ENCODE data around the gene MROH2A.
"Not testable (repeated sequence)": the region's sequence is repeated elsewhere in the genome, so short reads cannot be mapped to it uniquely, and the experiment has no call there.

DNA sequence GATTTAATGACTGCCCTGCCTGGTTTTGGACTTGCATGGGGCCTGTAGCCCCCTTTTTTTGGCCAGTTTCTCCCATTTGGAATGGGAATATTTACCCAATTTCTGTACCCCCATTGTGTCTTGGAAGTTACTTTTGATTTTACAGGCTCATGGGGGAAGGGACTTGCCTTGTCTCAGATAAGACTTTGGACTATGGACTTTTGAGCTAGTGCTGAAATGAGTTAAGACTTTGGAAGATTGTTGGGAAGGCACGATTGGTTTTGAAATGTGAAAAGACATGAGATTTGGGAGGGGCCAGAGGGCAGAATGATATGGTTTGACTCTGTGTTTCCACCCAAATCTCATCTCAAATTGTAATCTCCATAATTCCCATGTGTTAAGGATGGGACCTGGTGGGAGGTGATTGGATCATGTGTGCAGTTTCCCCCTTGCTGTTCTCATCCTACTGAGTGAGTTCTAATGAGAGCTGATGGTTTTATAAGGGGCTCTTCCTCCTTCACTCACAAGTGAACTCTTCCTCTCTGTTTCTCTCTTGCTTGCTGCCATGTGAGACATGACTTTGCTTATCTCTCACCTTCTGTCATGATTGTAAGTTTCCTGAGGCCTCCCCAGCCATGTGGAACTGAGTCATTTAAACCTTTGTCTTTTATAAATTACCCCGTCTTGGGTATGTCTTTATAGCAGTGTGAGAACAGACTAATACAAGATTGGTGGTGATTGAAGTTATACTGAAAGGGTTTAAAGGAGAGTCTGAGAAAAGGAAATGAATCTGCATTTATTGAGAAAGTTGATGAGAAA, 26.7 kb upstream of the MROH2A start:
- not testable (repeated sequence) for TF ChIP-seq ZNF132 (tag by site-specific recombination; IDR thresholded peaks at IDR 0.05; ENCODE audit: borderline replicate concordance); ZNF133 (tag by site-specific recombination; IDR thresholded peaks at IDR 0.05); KLF16 (tag by site-specific recombination; IDR thresholded peaks at IDR 0.05); SETDB1 (IDR thresholded peaks at IDR 0.05; ENCODE audit: insufficient read length, low read length); REPIN1 (tag by site-specific recombination; IDR thresholded peaks at IDR 0.05; ENCODE audit: low read depth); ZFP37 (tag by site-specific recombination; IDR thresholded peaks at IDR 0.05); ZNF707 (tag by site-specific recombination; IDR thresholded peaks at IDR 0.05); MYNN (tag by site-specific recombination; IDR thresholded peaks at IDR 0.05; ENCODE audit: borderline replicate concordance); ZBTB21 (tag by site-specific recombination; IDR thresholded peaks at IDR 0.05); HOXA7 (CRISPR knock-in tag; IDR thresholded peaks at IDR 0.05; ENCODE audit: borderline replicate concordance)
- TF ChIP-seq, protein P1, sequence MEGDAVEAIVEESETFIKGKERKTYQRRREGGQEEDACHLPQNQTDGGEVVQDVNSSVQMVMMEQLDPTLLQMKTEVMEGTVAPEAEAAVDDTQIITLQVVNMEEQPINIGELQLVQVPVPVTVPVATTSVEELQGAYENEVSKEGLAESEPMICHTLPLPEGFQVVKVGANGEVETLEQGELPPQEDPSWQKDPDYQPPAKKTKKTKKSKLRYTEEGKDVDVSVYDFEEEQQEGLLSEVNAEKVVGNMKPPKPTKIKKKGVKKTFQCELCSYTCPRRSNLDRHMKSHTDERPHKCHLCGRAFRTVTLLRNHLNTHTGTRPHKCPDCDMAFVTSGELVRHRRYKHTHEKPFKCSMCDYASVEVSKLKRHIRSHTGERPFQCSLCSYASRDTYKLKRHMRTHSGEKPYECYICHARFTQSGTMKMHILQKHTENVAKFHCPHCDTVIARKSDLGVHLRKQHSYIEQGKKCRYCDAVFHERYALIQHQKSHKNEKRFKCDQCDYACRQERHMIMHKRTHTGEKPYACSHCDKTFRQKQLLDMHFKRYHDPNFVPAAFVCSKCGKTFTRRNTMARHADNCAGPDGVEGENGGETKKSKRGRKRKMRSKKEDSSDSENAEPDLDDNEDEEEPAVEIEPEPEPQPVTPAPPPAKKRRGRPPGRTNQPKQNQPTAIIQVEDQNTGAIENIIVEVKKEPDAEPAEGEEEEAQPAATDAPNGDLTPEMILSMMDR (tag by site-specific recombination; IDR thresholded peaks at IDR 0.05) = not testable (repeated sequence)
- TF ChIP-seq, protein P2, sequence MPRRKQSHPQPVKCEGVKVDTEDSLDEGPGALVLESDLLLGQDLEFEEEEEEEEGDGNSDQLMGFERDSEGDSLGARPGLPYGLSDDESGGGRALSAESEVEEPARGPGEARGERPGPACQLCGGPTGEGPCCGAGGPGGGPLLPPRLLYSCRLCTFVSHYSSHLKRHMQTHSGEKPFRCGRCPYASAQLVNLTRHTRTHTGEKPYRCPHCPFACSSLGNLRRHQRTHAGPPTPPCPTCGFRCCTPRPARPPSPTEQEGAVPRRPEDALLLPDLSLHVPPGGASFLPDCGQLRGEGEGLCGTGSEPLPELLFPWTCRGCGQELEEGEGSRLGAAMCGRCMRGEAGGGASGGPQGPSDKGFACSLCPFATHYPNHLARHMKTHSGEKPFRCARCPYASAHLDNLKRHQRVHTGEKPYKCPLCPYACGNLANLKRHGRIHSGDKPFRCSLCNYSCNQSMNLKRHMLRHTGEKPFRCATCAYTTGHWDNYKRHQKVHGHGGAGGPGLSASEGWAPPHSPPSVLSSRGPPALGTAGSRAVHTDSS (tag by site-specific recombination; IDR thresholded peaks at IDR 0.05) = not testable (repeated sequence)
- TF ChIP-seq, protein P3, sequence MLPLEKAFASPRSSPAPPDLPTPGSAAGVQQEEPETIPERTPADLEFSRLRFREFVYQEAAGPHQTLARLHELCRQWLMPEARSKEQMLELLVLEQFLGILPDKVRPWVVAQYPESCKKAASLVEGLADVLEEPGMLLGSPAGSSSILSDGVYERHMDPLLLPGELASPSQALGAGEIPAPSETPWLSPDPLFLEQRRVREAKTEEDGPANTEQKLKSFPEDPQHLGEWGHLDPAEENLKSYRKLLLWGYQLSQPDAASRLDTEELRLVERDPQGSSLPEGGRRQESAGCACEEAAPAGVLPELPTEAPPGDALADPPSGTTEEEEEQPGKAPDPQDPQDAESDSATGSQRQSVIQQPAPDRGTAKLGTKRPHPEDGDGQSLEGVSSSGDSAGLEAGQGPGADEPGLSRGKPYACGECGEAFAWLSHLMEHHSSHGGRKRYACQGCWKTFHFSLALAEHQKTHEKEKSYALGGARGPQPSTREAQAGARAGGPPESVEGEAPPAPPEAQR (tag by site-specific recombination; IDR thresholded peaks at IDR 0.05) = not testable (repeated sequence)
- TF ChIP-seq, protein P4, sequence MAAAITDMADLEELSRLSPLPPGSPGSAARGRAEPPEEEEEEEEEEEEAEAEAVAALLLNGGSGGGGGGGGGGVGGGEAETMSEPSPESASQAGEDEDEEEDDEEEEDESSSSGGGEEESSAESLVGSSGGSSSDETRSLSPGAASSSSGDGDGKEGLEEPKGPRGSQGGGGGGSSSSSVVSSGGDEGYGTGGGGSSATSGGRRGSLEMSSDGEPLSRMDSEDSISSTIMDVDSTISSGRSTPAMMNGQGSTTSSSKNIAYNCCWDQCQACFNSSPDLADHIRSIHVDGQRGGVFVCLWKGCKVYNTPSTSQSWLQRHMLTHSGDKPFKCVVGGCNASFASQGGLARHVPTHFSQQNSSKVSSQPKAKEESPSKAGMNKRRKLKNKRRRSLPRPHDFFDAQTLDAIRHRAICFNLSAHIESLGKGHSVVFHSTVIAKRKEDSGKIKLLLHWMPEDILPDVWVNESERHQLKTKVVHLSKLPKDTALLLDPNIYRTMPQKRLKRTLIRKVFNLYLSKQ (tag by site-specific recombination; IDR thresholded peaks at IDR 0.05; ENCODE audit: borderline replicate concordance) = not testable (repeated sequence)

Measured in HEK293 (cell line).